Endothelial cell of hepatic sinusoid (primary cell): ENCODE data around the gene LRRC42.

Experiments used
- in situ Hi-C: cut with HindIII; loops from 2 replicates; pipeline ENCODE4 v1.10.0; 2017; ENCODE audit warnings: low sequenced_read_pairs

Gene LRRC42

DNA sequence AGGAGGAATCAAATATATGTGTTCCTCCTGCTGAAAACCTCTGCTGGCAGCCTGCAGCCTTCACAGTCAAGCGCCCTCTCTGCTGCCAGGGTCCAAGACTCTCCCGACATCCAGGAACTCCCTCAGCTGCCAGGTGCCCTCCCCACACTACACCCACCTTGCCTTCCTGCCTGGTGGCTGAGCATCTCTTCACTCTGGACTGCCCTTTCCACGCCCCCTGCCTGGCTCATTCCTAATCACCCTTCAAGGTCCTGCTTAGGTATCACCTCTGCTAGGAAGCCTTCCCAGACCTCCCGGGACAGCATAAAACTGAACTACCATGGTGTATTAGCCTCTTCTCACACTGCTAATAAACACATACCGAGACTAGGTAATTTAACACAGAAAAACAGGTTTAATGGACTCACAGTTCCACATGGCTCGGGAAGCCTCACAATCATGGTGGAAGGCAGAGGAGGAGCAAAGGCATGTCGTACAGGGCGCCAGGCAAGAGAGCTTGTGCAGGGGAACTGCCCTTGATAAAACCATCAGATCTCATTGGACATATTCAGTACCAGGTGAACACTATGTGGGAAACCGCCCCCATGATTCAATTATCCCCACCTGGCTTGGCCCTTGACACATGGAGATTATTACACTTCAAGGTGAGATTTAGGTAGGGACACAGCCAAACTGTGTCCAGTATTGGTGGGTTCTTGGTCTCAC, 56.5 kb downstream of the LRRC42 start:
- in situ Hi-C loops, result loop anchor here (5.0 kb wide), 1 partner anchor 95 kb away; no protein-coding TSS in a partner anchor

DNA sequence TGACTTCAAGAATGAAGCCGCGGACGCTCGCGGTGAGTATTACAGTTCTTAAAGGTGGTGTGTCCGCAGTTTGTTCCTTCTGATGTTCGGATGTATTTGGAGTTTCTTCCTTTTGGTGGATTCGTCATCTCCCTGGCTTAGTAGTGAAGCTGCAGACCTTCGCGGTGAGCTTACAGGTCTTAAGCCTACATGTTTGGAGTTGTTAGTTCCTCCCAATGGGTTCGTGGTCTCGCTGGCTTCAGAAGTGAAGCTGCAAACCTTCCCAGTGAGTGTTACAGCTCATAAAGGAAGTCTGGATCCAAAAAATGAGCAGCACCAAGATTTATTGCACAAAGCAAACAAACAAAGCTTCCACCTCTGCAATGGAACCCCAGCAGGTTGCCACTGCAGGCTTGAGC, 57.1 kb downstream of the LRRC42 start:
- in situ Hi-C loops, result loop anchor here (5.0 kb wide), 1 partner anchor 94 kb away; no protein-coding TSS in a partner anchor

DNA sequence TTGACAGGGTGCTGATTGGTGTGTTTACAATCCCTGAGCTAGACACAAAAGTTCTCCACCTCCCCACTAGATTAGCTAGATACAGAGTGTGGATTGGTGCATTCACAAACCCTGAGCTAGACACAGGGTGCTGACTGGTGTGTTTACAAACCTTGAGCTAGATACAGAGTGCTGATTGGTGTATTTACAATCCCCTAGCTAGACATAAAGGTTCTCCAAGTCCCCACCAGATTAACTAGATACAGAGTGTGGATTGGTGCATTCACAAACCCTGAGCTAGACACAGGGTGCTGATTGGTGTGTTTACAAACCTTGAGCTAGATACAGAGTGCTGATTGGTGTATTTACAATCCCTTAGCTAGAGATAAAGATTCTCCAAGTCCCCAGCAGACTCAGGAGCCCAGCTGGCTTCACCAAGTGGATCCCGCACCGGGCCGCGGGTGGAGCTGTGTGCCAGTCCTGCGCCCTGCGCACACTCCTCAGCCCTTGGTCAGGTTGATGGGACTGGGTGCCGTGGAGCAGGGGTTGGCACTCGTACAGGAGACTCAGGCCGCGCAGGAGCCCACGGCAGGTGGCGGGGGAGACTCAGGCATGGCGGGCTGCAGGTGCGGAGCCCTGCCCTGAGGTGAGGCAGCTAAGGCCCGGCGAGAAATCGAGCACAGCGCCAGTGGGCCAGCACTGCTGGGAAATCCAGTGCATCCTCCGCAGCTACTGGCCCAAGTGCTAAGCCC, 57.8 kb downstream of the LRRC42 start:
- in situ Hi-C loops, result loop anchor here (5.0 kb wide), 1 partner anchor 93 kb away; no protein-coding TSS in a partner anchor

DNA sequence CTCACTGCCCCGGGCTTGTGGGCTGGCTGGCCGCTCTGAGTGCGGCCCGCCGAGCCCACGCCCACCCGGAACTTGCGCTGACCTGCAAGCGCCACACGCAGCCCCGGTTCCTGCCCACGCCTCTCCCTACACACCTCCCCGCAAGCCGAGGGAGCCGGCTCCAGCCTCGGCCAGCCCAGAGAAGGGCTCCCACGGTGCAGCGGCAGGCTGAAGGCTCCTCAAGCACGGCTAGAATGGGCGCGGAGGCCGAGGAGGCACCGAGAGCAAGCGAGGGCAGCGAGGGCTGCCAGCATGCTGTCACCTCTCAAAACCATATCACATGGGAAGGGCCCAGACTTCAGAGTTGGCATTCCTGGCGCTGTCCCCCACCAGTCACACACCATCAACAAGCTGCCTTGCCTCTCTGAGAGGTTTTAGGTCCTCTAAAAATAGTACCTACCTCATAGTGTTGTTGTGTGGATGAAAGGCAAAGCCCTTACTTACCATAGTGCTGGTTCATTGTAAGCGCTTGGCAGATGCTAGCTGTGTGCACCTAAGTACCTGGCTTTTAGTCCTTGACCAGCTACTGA, 58.4 kb downstream of the LRRC42 start:
- in situ Hi-C loops, result loop anchor here (5.0 kb wide), 1 partner anchor 93 kb away; no protein-coding TSS in a partner anchor

DNA sequence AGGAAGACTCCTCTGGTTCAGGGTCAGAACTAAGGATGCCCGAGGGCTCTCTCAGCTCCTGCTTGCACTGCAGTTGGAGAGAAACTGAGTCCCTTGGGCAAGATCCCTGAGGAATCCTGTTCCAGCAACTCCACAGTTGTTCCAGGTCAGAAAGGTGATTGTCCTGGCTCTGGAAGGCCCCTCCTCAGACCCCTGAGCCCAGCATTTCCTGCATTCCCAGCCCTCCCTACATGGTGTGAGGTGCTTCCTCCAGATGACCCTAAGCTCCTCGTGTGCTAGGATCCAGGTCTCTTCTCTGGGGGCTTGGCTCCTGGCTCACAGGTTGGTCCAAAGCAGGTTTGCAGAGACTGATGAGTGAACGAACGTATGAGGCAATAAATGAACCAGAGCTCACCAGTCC, 60.4 kb downstream of the LRRC42 start:
- in situ Hi-C loops, result no loop called here

DNA sequence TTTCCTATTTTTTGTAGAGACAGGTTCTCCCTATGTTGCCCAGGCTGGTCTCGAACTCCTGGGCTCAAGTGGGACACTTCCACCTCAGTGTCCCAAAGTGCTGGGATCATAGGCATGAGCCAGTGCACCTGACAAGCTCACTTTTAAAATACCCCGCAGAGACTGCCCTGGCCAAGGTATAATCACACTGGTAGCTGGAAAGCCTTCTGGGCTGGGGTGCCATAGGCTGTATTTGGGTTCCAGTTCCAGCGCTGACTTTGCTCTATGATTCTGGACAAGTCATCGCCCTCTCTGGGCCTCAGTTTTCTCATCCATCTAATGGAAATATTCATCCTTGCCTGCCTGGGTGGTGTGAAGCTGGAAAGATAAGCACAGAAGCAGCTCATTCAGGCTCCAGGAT, 61.5 kb downstream of the LRRC42 start:
- in situ Hi-C loops, result no loop called here

DNA sequence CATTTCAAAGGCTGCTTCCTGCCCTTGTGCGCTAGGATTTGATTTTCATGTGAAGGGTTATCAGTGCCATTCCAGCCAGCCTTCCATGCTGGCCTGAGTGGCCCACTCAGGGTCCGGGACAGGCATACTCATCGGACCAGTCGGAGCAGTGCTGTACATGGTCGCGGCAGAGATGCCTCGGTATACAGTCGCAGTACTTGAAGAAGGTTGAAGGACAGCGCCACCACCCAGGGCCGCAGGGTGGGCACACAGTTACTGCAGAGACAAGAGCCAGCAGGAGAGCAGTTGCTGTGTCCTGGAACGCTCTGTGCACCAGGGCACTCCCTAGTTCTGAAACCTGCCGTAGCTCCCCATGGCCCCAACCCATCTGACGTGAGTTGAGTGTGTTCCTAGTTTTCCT, 62.7 kb downstream of the LRRC42 start:
- in situ Hi-C loops, result no loop called here

DNA sequence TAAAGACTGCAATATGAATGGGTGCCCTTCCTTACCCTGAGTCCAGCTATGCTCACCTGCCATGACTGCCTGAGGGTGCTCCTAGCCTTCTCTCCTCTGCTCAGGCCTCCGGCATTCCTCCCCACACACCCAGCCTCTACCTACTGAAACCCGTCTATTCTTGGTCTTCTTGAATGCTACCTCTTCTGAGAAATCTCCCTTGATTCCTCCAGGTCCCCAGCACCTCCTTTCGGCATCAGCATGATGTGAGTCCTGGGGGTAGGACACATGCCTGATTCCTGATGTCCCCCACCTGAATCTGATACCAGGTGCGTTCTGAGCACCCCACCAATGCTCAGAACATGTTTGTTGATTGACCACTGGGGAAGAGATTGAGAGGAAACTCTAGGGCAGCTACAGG, 63.3 kb downstream of the LRRC42 start:
- in situ Hi-C loops, result no loop called here

DNA sequence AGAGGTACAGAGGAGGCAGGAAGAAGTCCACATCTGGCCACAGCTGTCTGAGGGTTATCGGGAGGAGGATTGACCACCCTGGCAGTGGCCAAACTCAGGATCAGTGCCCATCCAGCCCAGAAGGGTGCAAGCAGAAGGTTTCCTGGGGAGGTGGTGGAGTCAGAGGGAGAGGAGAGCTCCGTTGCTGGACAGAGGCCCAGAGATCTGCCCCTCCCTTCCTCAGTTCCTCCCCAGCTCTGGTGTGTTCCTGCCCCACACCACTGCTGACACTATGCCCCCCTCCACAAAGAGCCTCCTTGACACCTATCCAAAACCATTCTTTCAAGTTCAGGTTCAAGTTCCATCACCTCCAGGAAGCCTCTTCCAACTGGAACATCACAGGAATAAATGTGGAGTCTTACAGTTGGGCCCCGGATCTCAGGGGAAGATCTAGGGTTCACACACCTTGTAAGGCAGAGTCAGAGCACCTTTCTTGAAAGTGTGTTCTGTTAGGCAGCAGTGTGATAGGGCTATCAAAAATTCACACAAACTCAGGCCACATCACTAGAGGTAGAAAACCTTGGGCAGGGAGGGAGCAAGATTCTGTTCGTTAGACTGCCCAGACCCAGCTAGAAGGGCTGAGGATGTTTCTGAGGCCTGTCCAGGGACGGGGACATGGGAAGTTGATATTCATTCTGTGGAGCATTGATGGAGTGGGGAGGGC, 64.4 kb downstream of the LRRC42 start:
- in situ Hi-C loops, result loop anchor here (5.0 kb wide), 2 partner anchors 38 to 93 kb away; no protein-coding TSS in a partner anchor

DNA sequence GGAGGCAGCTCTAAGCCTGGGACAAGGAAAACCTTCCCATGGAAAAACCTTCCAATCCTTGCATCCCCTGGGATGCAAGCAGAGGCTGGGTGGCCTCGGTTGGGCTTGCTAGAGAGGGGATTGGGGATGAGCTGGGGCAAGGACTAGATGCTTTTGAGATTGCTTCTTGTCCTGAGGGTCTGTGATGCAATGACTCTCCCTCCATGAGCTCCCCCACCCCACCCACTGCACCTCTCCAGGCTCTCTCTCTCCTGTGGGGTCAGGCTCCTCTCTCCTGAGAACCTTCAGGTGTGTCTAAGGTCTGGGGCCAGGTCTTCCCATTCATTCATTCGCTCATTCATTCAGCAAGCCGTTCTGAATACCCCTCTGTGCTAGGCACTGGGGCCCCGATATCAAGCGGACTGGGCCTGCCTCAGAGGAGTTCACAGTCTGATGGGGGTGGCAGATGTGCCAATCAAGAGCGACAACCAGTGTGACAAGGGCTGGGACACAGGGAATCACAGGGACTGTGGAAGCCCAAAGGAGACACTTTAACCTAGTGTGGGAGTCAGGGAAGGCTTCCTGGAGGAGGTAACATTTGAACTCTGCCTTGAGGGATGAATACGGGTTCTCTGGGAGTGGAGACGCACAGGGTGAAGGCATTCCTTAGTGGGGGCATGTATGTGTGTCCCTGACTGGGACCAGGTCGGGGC, 65.3 kb downstream of the LRRC42 start:
- in situ Hi-C loops, result loop anchor here (5.0 kb wide), 2 partner anchors 39 to 94 kb away; no protein-coding TSS in a partner anchor

DNA sequence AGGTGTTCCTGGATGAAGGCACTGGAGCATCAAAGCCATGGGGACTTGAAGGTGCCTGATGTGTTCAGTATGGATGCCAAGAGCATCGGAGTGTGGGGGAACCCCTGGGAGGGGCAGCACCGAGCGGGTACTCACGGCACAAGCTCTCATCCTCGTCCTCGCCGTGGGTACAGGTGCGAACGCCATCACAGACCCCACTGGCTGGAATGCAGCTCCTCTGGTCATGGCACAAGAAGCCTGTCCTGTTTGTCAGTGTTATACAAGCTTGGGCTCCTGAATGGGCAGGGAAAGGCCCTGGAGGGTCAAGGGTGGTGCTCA, 65.8 kb downstream of the LRRC42 start:
- in situ Hi-C loops, result loop anchor here (5.0 kb wide), 2 partner anchors 40 to 95 kb away; no protein-coding TSS in a partner anchor

DNA sequence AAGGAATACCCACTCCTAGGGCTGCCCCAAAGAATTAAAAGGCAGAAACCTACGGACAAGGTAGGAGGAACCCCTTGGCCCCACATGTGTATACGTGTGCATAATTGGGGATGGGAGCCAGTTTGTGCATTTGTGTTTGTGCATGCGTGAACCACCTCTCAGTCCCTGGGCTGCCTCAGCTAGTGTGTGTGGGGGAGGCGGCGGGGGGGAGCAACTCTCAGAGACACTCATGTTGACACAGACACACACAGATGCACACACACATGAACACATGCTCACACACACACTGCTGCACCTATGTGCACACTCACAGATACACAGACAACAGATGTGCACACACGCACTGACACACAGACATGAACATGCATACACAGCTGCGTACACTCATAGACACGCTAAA, 66.7 kb downstream of the LRRC42 start:
- in situ Hi-C loops, result loop anchor here (5.0 kb wide), 2 partner anchors 41 to 96 kb away; no protein-coding TSS in a partner anchor

DNA sequence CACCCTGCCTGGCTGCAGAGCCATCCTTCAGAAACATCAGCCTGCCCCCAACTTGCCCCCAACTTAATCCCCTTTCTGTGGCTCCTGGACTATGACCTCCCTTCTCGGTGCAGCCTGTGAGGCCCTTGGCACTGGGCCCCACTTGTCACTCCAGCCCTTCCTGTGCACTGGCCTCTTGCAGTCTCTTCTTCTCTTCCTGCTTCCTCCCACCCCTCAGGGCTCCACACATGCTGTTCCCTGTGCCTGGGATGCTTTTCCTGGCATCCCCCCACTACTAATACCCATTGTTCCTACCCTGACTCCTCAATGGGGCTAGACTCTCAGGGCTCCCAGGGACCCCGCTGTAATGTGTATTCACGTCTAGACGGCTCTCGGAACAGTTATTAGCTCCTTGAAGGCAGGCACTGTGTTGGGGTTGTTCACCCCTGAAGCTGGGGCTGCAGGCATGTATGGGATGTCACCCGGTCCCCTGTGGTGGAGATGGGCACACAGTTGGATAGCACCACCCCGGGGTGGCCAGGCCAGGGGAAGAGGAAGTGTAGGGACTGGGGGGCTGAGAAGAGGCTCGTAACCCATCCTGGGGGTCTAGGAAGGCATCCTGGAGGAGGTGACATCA, 67.4 kb downstream of the LRRC42 start:
- in situ Hi-C loops, result loop anchor here (5.0 kb wide), 2 partner anchors 41 to 96 kb away; no protein-coding TSS in a partner anchor

DNA sequence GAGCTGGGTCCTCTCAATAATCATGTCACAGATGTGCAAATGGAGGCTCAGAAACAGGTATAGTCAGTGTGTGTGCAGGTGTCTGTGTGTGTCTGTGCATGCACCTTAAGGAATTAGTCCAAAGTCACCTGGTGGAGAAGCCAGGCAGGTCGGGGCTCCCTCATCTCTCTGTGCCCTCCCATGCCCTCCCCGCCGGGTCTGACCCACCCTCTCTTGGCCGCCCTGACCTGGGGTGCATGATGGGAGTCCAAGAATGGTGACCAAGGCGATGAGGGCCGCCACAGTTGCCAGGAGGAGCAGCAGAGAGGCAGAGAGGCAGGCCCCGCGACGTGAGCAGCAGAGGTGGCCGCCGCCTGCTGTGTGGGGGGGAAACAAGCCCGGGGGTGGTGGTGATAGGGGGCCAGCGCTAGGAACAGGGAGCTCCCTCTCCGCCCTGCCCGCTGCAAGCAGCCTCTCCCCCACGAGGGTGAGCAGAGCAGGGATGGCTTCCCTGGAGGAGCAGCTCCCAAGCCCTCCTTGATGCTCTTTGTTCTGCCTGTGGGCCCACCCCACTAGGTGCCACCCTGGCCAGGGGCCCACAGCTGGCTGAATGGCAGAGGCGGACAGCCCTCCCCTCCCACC, 68.0 kb downstream of the LRRC42 start:
- in situ Hi-C loops, result loop anchor here (5.0 kb wide), 2 partner anchors 42 to 97 kb away; no protein-coding TSS in a partner anchor

DNA sequence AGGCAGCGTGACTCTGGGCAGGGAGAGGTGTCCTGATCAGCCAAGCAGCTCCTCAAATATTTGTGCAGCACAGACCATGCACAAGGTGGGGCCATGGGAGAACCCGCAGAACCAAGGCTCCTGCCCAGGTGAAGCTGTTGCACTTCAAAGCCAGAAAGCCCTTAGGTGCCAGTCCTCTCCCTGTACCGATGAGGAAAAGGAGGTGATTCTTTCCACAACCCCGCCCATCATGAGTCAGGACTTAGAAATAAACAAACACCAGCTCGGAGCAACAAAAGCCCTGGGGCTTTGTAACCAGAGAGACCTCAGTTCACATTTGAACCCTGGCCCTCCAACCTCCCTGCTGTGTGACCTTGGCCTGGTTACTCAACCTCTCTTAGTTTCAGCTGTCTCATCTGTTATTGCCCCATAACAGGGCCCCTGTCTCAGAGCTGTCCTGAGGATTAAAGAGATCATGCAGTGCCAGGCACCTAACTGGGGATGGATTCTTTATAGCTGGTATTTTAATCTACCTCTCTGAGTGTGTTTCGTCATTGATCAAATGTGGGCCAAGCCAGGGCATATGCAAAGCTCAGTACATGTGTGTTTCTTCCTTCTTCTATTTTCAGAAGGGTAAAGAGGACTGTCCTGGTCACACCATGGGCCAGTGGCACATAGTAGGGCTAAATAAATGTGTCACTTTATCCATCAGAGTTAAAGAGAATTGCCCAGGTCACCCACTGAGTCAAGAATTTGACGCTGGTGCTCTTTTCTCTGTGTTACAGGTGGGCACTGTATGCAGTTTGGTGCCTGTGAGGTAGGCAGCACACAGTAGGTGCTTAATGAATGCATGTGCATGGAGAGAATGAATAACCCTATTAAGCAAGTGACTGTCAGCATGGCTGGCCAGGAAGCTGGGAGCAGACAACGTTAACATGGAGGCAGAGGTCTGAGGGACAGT, 70.5 kb downstream of the LRRC42 start:
- in situ Hi-C loops, result no loop called here
